ENCODE measurements around the gene SEMA5A.

GRCh38 chr5:9054821-9055589, 490.9 kb downstream of the SEMA5A start:
- TF ChIP-seq, protein P1, sequence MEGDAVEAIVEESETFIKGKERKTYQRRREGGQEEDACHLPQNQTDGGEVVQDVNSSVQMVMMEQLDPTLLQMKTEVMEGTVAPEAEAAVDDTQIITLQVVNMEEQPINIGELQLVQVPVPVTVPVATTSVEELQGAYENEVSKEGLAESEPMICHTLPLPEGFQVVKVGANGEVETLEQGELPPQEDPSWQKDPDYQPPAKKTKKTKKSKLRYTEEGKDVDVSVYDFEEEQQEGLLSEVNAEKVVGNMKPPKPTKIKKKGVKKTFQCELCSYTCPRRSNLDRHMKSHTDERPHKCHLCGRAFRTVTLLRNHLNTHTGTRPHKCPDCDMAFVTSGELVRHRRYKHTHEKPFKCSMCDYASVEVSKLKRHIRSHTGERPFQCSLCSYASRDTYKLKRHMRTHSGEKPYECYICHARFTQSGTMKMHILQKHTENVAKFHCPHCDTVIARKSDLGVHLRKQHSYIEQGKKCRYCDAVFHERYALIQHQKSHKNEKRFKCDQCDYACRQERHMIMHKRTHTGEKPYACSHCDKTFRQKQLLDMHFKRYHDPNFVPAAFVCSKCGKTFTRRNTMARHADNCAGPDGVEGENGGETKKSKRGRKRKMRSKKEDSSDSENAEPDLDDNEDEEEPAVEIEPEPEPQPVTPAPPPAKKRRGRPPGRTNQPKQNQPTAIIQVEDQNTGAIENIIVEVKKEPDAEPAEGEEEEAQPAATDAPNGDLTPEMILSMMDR (IDR thresholded peaks at IDR 0.05), result no peak
- TF ChIP-seq EZH2 (IDR thresholded peaks at IDR 0.05; ENCODE audit: borderline replicate concordance, insufficient read depth, low read depth, low read length, poor library complexity, severe bottlenecking), result no peak

All from B cell (primary cell).